ENCODE results near the gene IDH2.

IDH2 gene

GRCh38 chr15:90138071-90138833, 36.0 kb upstream of the IDH2 start:
- Histone ChIP-seq H3K4me1 (ENCODE audit: control insufficient read depth, low read depth, low read length) (no peaks in the 10 kb centered on the region), H3K18ac (ENCODE audit: low read length) (no peak overlapping the region), H3K79me2 (ENCODE audit: control insufficient read depth, insufficient read depth, low read length) (no peaks in the 10 kb centered on the region), H4K8ac (ENCODE audit: low read depth, low read length) (no peak overlapping the region), H2AK5ac (ENCODE audit: low read length) (no peak overlapping the region), H4K5ac (ENCODE audit: low read length) (no peak overlapping the region), H3K79me1 (ENCODE audit: low read length) (no peaks in the 10 kb centered on the region), H3K9ac (ENCODE audit: low read length) (no peak overlapping the region), H3K4ac (ENCODE audit: low read depth, low read length) (no peak overlapping the region), H3K4me3 (ENCODE audit: low read length) (no peak overlapping the region), H3K27ac (ENCODE audit: low read depth, low read length) (no peak overlapping the region), H3K4me2 (ENCODE audit: low read length) (no peak overlapping the region), H3K36me3 (ENCODE audit: control insufficient read depth, insufficient read depth, low read length) (no peaks in the 10 kb centered on the region), H2BK120ac (ENCODE audit: low read depth, low read length) (no peak overlapping the region), H3K27me3 (ENCODE audit: insufficient read depth, low read length, poor library complexity) (no peaks in the 10 kb centered on the region), H3K56ac (ENCODE audit: low read length) (no peak overlapping the region), H2BK5ac (ENCODE audit: low read length) (no peak overlapping the region), H3K23ac (ENCODE audit: low read length) (no peak overlapping the region), H2BK15ac (replicated peaks; ENCODE audit: low read depth) (no peak overlapping the region)
- no peak for DNase-seq
- WGBS (ENCODE audit: extremely low coverage, insufficient coverage, low lambda C conversion rate) = no CpG with 5 or more reads among the region's 11 CpGs

- WGBS (ENCODE audit: extremely low coverage, insufficient coverage, low lambda C conversion rate) = no CpG with 5 or more reads among the region's 5 CpGs
- Histone ChIP-seq H4K8ac (ENCODE audit: low read depth, low read length) (no peak overlapping the region), H3K9ac (ENCODE audit: low read length) (no peak overlapping the region), H2BK120ac (ENCODE audit: low read depth, low read length) (no peak overlapping the region), H3K4me2 (ENCODE audit: low read length) (no peak overlapping the region), H3K4ac (ENCODE audit: low read depth, low read length) (no peak overlapping the region), H3K79me2 (ENCODE audit: control insufficient read depth, insufficient read depth, low read length) (no peaks in the 10 kb centered on the region), H3K27me3 (ENCODE audit: insufficient read depth, low read length, poor library complexity) (no peaks in the 10 kb centered on the region), H3K79me1 (ENCODE audit: low read length) (no peaks in the 10 kb centered on the region), H2BK5ac (ENCODE audit: low read length) (no peak overlapping the region), H3K36me3 (ENCODE audit: control insufficient read depth, insufficient read depth, low read length) (no peaks in the 10 kb centered on the region), H3K4me1 (ENCODE audit: control insufficient read depth, low read depth, low read length) (no peaks in the 10 kb centered on the region), H2AK5ac (ENCODE audit: low read length) (no peak overlapping the region), H4K5ac (ENCODE audit: low read length) (no peak overlapping the region), H3K23ac (ENCODE audit: low read length) (no peak overlapping the region), H3K27ac (ENCODE audit: low read depth, low read length) (no peak overlapping the region), H3K4me3 (ENCODE audit: low read length) (no peak overlapping the region), H3K18ac (ENCODE audit: low read length) (no peak overlapping the region), H3K56ac (ENCODE audit: low read length) (no peak overlapping the region), H2BK15ac (replicated peaks; ENCODE audit: low read depth) (no peak overlapping the region)
- no peak for DNase-seq
Observed at GRCh38 chr15:90132437-90132836, 30.2 kb upstream of the IDH2 start.

DNA sequence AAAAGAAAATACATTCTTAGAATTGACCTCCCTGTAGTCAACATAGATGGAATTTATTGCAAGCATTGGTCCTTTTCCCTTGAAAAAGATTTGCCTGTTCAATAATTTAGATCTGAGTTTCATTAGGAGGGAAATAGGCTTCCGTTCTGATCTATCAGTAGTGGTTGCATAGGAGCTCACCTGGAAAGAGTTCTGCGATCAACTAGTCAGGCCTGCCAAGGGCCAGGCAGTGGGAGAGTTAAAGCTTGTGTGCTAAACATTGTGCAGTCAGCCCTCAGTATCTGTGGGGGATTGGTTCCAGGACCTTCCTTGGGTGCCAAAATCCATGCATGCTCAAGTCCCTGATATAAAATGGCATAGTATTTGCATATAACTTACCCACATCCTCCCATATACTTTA, 29.6 kb upstream of the IDH2 start:
- DNase-seq = no peak
- Histone ChIP-seq H3K27ac (ENCODE audit: low read depth, low read length) (no peak overlapping the region), H3K4me3 (ENCODE audit: low read length) (no peak overlapping the region), H3K18ac (ENCODE audit: low read length) (no peak overlapping the region), H2AK5ac (ENCODE audit: low read length) (no peak overlapping the region), H2BK5ac (ENCODE audit: low read length) (no peak overlapping the region), H3K4ac (ENCODE audit: low read depth, low read length) (no peak overlapping the region), H3K9ac (ENCODE audit: low read length) (no peak overlapping the region), H3K79me2 (ENCODE audit: control insufficient read depth, insufficient read depth, low read length) (no peaks in the 10 kb centered on the region), H3K4me1 (ENCODE audit: control insufficient read depth, low read depth, low read length) (no peaks in the 10 kb centered on the region), H4K5ac (ENCODE audit: low read length) (no peak overlapping the region), H3K4me2 (ENCODE audit: low read length) (no peak overlapping the region), H2BK15ac (replicated peaks; ENCODE audit: low read depth) (no peak overlapping the region), H3K36me3 (ENCODE audit: control insufficient read depth, insufficient read depth, low read length) (no peaks in the 10 kb centered on the region), H3K56ac (ENCODE audit: low read length) (no peak overlapping the region), H3K79me1 (ENCODE audit: low read length) (no peaks in the 10 kb centered on the region), H2BK120ac (ENCODE audit: low read depth, low read length) (no peak overlapping the region), H4K8ac (ENCODE audit: low read depth, low read length) (no peak overlapping the region), H3K27me3 (ENCODE audit: insufficient read depth, low read length, poor library complexity) (no peaks in the 10 kb centered on the region), H3K23ac (ENCODE audit: low read length) (no peak overlapping the region)
- WGBS (ENCODE audit: extremely low coverage, insufficient coverage, low lambda C conversion rate) = no CpG with 5 or more reads among the region's 2 CpGs

GRCh38 chr15:90130291-90130690, 28.0 kb upstream of the IDH2 start:
- no peaks in the 10 kb centered on the region for H3K4me1 ChIP-seq (ENCODE audit: control insufficient read depth, low read depth, low read length)
- no peak overlapping the region for H3K4me3 ChIP-seq (ENCODE audit: low read length)
- no peak overlapping the region for H3K4me2 ChIP-seq (ENCODE audit: low read length)
- H2BK120ac ChIP-seq (ENCODE audit: low read depth, low read length) = no peak overlapping the region
- H3K18ac ChIP-seq (ENCODE audit: low read length) = no peak overlapping the region
- no peak overlapping the region for H3K56ac ChIP-seq (ENCODE audit: low read length)
- no peaks in the 10 kb centered on the region for H3K79me1 ChIP-seq (ENCODE audit: low read length)
- no peak overlapping the region for H2BK15ac ChIP-seq (replicated peaks; ENCODE audit: low read depth)
- H4K5ac ChIP-seq (ENCODE audit: low read length) = no peak overlapping the region
- no peak overlapping the region for H3K9ac ChIP-seq (ENCODE audit: low read length)
- H3K4ac ChIP-seq (ENCODE audit: low read depth, low read length) = no peak overlapping the region
- no peak overlapping the region for H3K23ac ChIP-seq (ENCODE audit: low read length)
- H2AK5ac ChIP-seq (ENCODE audit: low read length) = no peak overlapping the region
- DNase-seq = no peak
- no peaks in the 10 kb centered on the region for H3K27me3 ChIP-seq (ENCODE audit: insufficient read depth, low read length, poor library complexity)
- no peak overlapping the region for H3K27ac ChIP-seq (ENCODE audit: low read depth, low read length)
- H4K8ac ChIP-seq (ENCODE audit: low read depth, low read length) = no peak overlapping the region
- H3K79me2 ChIP-seq (ENCODE audit: control insufficient read depth, insufficient read depth, low read length) = no peaks in the 10 kb centered on the region
- H2BK5ac ChIP-seq (ENCODE audit: low read length) = no peak overlapping the region
- no CpG with 5 or more reads among the region's 8 CpGs for WGBS (ENCODE audit: extremely low coverage, insufficient coverage, low lambda C conversion rate)
- no peaks in the 10 kb centered on the region for H3K36me3 ChIP-seq (ENCODE audit: control insufficient read depth, insufficient read depth, low read length)

DNA sequence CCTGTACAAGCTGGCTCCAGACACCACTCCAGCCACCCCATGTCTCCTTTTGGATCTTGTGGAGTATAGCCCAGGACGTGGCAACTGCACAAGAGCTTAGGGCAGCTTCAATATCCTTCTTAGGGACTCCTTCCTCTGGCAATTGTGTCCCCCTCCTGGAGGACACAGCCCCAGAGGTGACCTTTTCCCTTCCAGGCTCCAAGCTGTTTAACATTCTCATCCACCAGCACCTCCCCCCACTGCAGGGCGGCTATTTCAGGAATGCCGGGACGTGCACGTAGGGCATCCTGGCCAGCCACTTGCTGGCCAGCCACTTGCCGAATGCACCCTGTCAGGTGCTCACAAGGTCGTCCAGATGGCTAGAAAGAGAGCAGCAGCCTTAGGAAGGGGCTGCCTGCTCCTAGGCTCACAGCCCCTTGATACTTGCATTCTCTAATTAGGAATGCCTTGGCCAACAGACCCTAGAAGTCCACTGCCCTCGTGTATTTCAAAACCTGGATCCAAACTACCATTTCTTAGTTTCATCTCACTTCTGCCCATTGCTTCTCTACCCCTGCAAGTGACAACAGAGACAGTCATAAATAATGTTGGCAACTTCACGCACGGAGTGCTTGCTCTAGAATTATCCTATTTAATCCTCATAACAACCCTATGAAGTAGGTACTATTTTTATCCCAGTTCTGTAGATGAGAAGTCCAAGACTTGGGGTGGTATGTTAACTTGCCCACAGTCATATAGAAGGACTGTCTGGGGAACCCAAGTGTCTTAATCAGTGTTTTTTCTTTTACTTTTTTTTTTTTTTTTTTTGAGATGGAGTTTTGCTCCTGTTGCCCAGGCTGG, 24.5 kb upstream of the IDH2 start:
- H3K4me1 ChIP-seq (ENCODE audit: control insufficient read depth, low read depth, low read length) = no peaks in the 10 kb centered on the region
- H3K27me3 ChIP-seq (ENCODE audit: insufficient read depth, low read length, poor library complexity) = no peaks in the 10 kb centered on the region
- no peaks in the 10 kb centered on the region for H3K79me1 ChIP-seq (ENCODE audit: low read length)
- no peak overlapping the region for H2AK5ac ChIP-seq (ENCODE audit: low read length)
- no peak overlapping the region for H2BK5ac ChIP-seq (ENCODE audit: low read length)
- DNase-seq = peak; percentile 77
- H2BK15ac ChIP-seq (replicated peaks; ENCODE audit: low read depth) = no peak overlapping the region
- no peaks in the 10 kb centered on the region for H3K79me2 ChIP-seq (ENCODE audit: control insufficient read depth, insufficient read depth, low read length)
- no peak overlapping the region for H3K23ac ChIP-seq (ENCODE audit: low read length)
- no peak overlapping the region for H4K8ac ChIP-seq (ENCODE audit: low read depth, low read length)
- H4K5ac ChIP-seq (ENCODE audit: low read length) = no peak overlapping the region
- no peak overlapping the region for H3K27ac ChIP-seq (ENCODE audit: low read depth, low read length)
- no peaks in the 10 kb centered on the region for H3K36me3 ChIP-seq (ENCODE audit: control insufficient read depth, insufficient read depth, low read length)
- H2BK120ac ChIP-seq (ENCODE audit: low read depth, low read length) = no peak overlapping the region
- no peak overlapping the region for H3K56ac ChIP-seq (ENCODE audit: low read length)
- no peak overlapping the region for H3K9ac ChIP-seq (ENCODE audit: low read length)
- H3K4ac ChIP-seq (ENCODE audit: low read depth, low read length) = no peak overlapping the region
- H3K4me3 ChIP-seq (ENCODE audit: low read length) = no peak overlapping the region
- no peak overlapping the region for H3K4me2 ChIP-seq (ENCODE audit: low read length)
- no peak overlapping the region for H3K18ac ChIP-seq (ENCODE audit: low read length)
- no CpG with 5 or more reads among the region's 10 CpGs for WGBS (ENCODE audit: extremely low coverage, insufficient coverage, low lambda C conversion rate)
